Endothelial cell of umbilical vein (primary cell): Measurements from ENCODE around the gene TAOK1. TPM values are rescaled to one million over a fixed set of nuclear protein-coding genes. Genes with fewer than 3 reads are reported as not detected.

Source experiments
- BruUV-seq: library from RNA; stranded (reverse); fragments of 400-500 nt; replicated peaks from 2 replicates; lab custom pipeline; 2021; lab: Mats Ljungman, UMichigan
- CTCF ChIA-PET: fragments of 300-600, 350-600 bp; sonication (Branson Sonifier 250); formaldehyde crosslinking; loops from one replicate; lab custom pipeline; 2021; ENCODE audit warnings: antibody characterized with exemption, inconsistent platforms; lab: Charles Lee
- POLR2A ChIA-PET: fragments of 300-600, 350-600 bp; sonication (Branson Sonifier 250); formaldehyde crosslinking; loops from one replicate; lab custom pipeline; 2021; ENCODE audit warnings: antibody characterized with exemption, inconsistent platforms; lab: Charles Lee
- DNase-seq: peaks from one replicate; pipeline ENCODE4 v3.0.0-alpha.2; 2011; ENCODE audit warnings: low read depth, low spot score
- FAIRE-seq: peaks from 2 replicates; lab custom pipeline; 2011; peaks lifted over from hg19 to GRCh38; lab: Jason Lieb, UNC
- H2AFZ ChIP-seq: 2 replicates; pipeline ENCODE4 v1.6.0; 2012; ENCODE audit warnings: low read depth, low read length, control low read depth, inconsistent platforms
- H3K27ac ChIP-seq: 2 replicates; pipeline ENCODE4 v1.5.1; 2011; ENCODE audit warnings: low read depth, mild to moderate bottlenecking, control low read depth, low read length, moderate library complexity; ENCODE audit not compliant: insufficient read depth
- H3K27me3 ChIP-seq, 2 experiments: 2 replicates each; pipeline versions ENCODE4 v1.6.0 to v1.6.1; 2011; ENCODE audit warnings: low read length in 2 of 2, mixed read lengths in 1 of 2; ENCODE audit not compliant: control insufficient read depth in 2 of 2, insufficient read depth in 2 of 2
- H3K36me3 ChIP-seq, 2 experiments: 2 replicates in 1 of 2; 3 replicates in 1 of 2; pipeline ENCODE4 v1.5.1; 2011; ENCODE audit warnings: low read length in 2 of 2, mild to moderate bottlenecking in 1 of 2, moderate library complexity in 1 of 2; ENCODE audit not compliant: control insufficient read depth in 2 of 2, insufficient read depth in 2 of 2; ENCODE audit errors: extremely low read depth in 1 of 2
- H3K4me1 ChIP-seq: 3 replicates; pipeline ENCODE4 v1.5.1; 2011; ENCODE audit warnings: mild to moderate bottlenecking, low read length; ENCODE audit not compliant: control insufficient read depth, insufficient read depth; ENCODE audit errors: extremely low read depth
- H3K4me2 ChIP-seq: 2 replicates; pipeline ENCODE4 v1.6.1; 2011; ENCODE audit warnings: low read length, control low read depth, mixed read lengths; ENCODE audit not compliant: insufficient read depth
- H3K4me3 ChIP-seq, 3 experiments: fragments of 200-600 bp in 1 of 3; sonication (generic), shearing (Covaris generic) in 1 of 3; replicated peaks in 1 of 3; 2 replicates each; pipeline ENCODE4 v1.5.1; 2011 to 2016; ENCODE audit warnings: control low read depth in 3 of 3, low read length in 3 of 3, mild to moderate bottlenecking in 2 of 3, inconsistent platforms in 1 of 3, low read depth in 1 of 3, moderate library complexity in 1 of 3; ENCODE audit not compliant: insufficient read depth in 1 of 3
- H3K79me2 ChIP-seq: 2 replicates; pipeline ENCODE4 v1.6.0; 2012; ENCODE audit warnings: low read length, inconsistent platforms; ENCODE audit not compliant: control insufficient read depth, insufficient read depth
- H3K9ac ChIP-seq: replicated peaks from 2 replicates; pipeline ENCODE3; 2011; ENCODE audit warnings: low read length, control low read depth; ENCODE audit not compliant: insufficient read depth; ENCODE audit errors: extremely low read depth
- H3K9me1 ChIP-seq: replicated peaks from 3 replicates; pipeline ENCODE4 v1.6.0; 2011; ENCODE audit warnings: mild to moderate bottlenecking, low read length; ENCODE audit not compliant: control insufficient read depth, insufficient read depth; ENCODE audit errors: extremely low read depth
- H3K9me3 ChIP-seq: replicated peaks from 2 replicates; pipeline ENCODE4 v1.5.1; 2012; ENCODE audit warnings: low read length, inconsistent platforms; ENCODE audit not compliant: control insufficient read depth, insufficient read depth
- H4K20me1 ChIP-seq: replicated peaks from 2 replicates; pipeline ENCODE3; 2011; ENCODE audit warnings: mild to moderate bottlenecking, low read length; ENCODE audit not compliant: control insufficient read depth, insufficient read depth; ENCODE audit errors: extremely low read depth
- EZH2 ChIP-seq: IDR thresholded peaks from 2 replicates; pipeline ENCODE4 v1.6.1; 2012; ENCODE audit warnings: borderline replicate concordance, low read depth, mild to moderate bottlenecking, moderate library complexity, low read length, inconsistent platforms; ENCODE audit not compliant: severe bottlenecking
- FOS ChIP-seq: IDR thresholded peaks from 2 replicates; pipeline ENCODE4 v1.6.1; 2011; ENCODE audit warnings: mild to moderate bottlenecking, low read length, moderate library complexity, borderline replicate concordance; ENCODE audit not compliant: insufficient read depth
- GATA2 ChIP-seq: IDR thresholded peaks from 2 replicates; pipeline ENCODE4 v1.7.0; 2011; ENCODE audit warnings: low read depth, mild to moderate bottlenecking, moderate library complexity, mixed read lengths, low read length; ENCODE audit not compliant: insufficient read length, insufficient read depth
- JUN ChIP-seq: IDR thresholded peaks from 2 replicates; pipeline ENCODE4 v1.6.1; 2011; ENCODE audit warnings: borderline replicate concordance, low read depth; ENCODE audit not compliant: insufficient read length, insufficient read depth
- MYC ChIP-seq: IDR thresholded peaks from one replicate; pipeline ENCODE4 v1.6.1; 2011; ENCODE audit warnings: mild to moderate bottlenecking, low read depth, low read length
- POLR2A ChIP-seq: IDR thresholded peaks from 2 replicates; pipeline ENCODE4 v1.6.1; 2012; ENCODE audit warnings: low read depth, mild to moderate bottlenecking, control low read depth, low read length
- POLR2AphosphoS5 ChIP-seq: IDR thresholded peaks from 2 replicates; pipeline ENCODE4 v1.6.1; 2012; ENCODE audit warnings: low read depth, mild to moderate bottlenecking, control low read depth, low read length, moderate library complexity; ENCODE audit not compliant: insufficient read depth
- dilution Hi-C: fragments of 300-500 bp; cut with MboI; formaldehyde crosslinking; loops from one replicate; pipeline ENCODE4 v1.15.0; 2019; ENCODE audit warnings: low sequenced_read_pairs; ENCODE audit not compliant: extremely low pct_ligation_motif_present
- intact Hi-C: fragments of 100-400 bp; cut with micrococcal nuclease; formaldehyde crosslinking; loops from one replicate; pipeline ENCODE4 v1.10.0; 2022
- polyA plus RNA-seq, 4 experiments: library from polyadenylated mRNA; depleted of rRNA in 3 of 4; stranded (reverse) in 3 of 4; unstranded in 1 of 4; fragments of >200 nt; gene quantifications; 2 replicates each; pipeline versions ENCODE4 v1.2.1 to v1.2.3, GENCODE V29; 2011 to 2012; ENCODE audit warnings: missing spikeins in 1 of 4
- total RNA-seq: library from RNA; stranded (reverse); gene quantifications from 2 replicates; pipeline ENCODE4 v1.2.3, GENCODE V29; 2021
- TF ChIP-seq, protein P1 (sequence below), 2 donors: IDR thresholded peaks; 1 replicate in 1 of 2; 2 replicates in 1 of 2; pipeline ENCODE4 v1.5.1; 2011; ENCODE audit warnings: low read length in 2 of 2, mild to moderate bottlenecking in 2 of 2, moderate library complexity in 2 of 2, control low read depth in 1 of 2, inconsistent platforms in 1 of 2, low read depth in 1 of 2; ENCODE audit not compliant: insufficient read depth in 1 of 2; ENCODE audit errors: extremely low read depth in 1 of 2
- TF ChIP-seq, protein P2 (sequence below): IDR thresholded peaks from 2 replicates; pipeline ENCODE4 v1.6.1; 2011; ENCODE audit not compliant: insufficient read depth, insufficient read length

TAOK1 gene
- total and polyA plus RNA-seq, 2 donors (not counting 3 experiments of a cell fraction or from before 2014, with no cell fraction given), result 11.0 to 82.2 TPM

DNA sequence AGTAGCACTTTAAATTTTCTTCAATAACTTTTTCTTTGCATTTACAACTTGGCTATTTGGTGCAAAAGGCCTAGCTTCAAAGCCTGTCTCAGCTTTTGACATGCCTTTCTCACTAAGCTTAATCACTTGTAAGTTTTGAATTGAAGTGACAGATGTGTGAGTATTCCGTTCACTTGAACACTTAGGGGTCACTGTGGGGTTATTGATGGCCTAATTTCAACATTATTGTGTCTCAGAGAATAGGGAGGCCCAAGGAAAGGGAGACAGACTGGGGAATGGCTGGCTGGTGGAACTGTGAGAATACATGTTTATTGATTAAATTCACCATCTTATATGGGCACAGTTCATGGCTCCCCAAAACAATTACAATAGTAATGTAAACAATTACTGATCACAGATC lies 84.1 kb downstream of the TAOK1 start:
- DNase-seq, result no peak

More for the DNA sequence above, 84.1 kb downstream of the TAOK1 start:
- CTCF ChIA-PET, result interaction anchor here (0.6 kb wide), 1 partner anchor 10 kb away, joined by 3 read pairs; no protein-coding TSS in a partner anchor
- H4K20me1 ChIP-seq, result no peaks in the 10 kb centered on the region
- H3K4me2 ChIP-seq, result no peak overlapping the region
- dilution Hi-C loops (no loop called here), intact Hi-C loops (no loop called here)
- H2AFZ ChIP-seq, result no peak overlapping the region
- H3K27me3 ChIP-seq, result no peaks in the 10 kb centered on the region
- POLR2A ChIA-PET, result no interaction called here
- FAIRE-seq, result no peak
- H3K4me3 ChIP-seq, result no peak overlapping the region
- peaks cover 3% of the 10 kb centered on the region for H3K79me2 ChIP-seq
- H3K9me3 ChIP-seq, result no peaks in the 10 kb centered on the region
- H3K27ac ChIP-seq, result no peak overlapping the region
- TF ChIP-seq EZH2, result no peak
- TF ChIP-seq, protein P1, sequence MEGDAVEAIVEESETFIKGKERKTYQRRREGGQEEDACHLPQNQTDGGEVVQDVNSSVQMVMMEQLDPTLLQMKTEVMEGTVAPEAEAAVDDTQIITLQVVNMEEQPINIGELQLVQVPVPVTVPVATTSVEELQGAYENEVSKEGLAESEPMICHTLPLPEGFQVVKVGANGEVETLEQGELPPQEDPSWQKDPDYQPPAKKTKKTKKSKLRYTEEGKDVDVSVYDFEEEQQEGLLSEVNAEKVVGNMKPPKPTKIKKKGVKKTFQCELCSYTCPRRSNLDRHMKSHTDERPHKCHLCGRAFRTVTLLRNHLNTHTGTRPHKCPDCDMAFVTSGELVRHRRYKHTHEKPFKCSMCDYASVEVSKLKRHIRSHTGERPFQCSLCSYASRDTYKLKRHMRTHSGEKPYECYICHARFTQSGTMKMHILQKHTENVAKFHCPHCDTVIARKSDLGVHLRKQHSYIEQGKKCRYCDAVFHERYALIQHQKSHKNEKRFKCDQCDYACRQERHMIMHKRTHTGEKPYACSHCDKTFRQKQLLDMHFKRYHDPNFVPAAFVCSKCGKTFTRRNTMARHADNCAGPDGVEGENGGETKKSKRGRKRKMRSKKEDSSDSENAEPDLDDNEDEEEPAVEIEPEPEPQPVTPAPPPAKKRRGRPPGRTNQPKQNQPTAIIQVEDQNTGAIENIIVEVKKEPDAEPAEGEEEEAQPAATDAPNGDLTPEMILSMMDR (IDR thresholded peaks at IDR 0.05; ENCODE audit: extremely low read depth in 1 of 2, insufficient read depth in 1 of 2, low read depth in 1 of 2, low read length in 2 of 2), result no peak
- TF ChIP-seq GATA2, result no peak
- TF ChIP-seq, protein P2, sequence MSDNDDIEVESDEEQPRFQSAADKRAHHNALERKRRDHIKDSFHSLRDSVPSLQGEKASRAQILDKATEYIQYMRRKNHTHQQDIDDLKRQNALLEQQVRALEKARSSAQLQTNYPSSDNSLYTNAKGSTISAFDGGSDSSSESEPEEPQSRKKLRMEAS, result no peak
- no peak for TF ChIP-seq JUN
- TF ChIP-seq POLR2A, result no peak
- TF ChIP-seq FOS, result no peak
- TF ChIP-seq POLR2AphosphoS5, result no peak
- no peak for TF ChIP-seq MYC
- H3K4me1 ChIP-seq, result no peaks in the 10 kb centered on the region
- no peaks in the 10 kb centered on the region for H3K9me1 ChIP-seq
- no TSS peak for BruUV-seq
- H3K36me3 ChIP-seq, result peaks cover 2 to 8% of the 10 kb centered on the region in 2 experiments
- H3K9ac ChIP-seq, result no peak overlapping the region
